Neural cell (in vitro differentiated cells): Measurements from ENCODE around the gene TIAL1. TPM values are rescaled to one million over a fixed set of nuclear protein-coding genes. Genes with fewer than 3 reads are reported as not detected.

Experiments used
- H2AFZ ChIP-seq: fragments of 200-600, 300-800 bp; sonication (generic), shearing (Covaris generic); 2 replicates; pipeline ENCODE4 v1.6.0; 2014; ENCODE audit warnings: low read depth, mild to moderate bottlenecking, antibody characterized with exemption, low read length, moderate library complexity
- H3F3A ChIP-seq: fragments of 200-600 bp; shearing (Covaris generic); 2 replicates; pipeline ENCODE4 v1.6.1; 2016; ENCODE audit warnings: mild to moderate bottlenecking, moderate library complexity, mixed read lengths, antibody characterized with exemption, low read length; ENCODE audit not compliant: insufficient read depth, poor library complexity, severe bottlenecking
- H3K27ac ChIP-seq: fragments of 200-600, 300-800 bp; sonication (generic), shearing (Covaris generic); 2 replicates; pipeline ENCODE4 v1.5.1; 2014; ENCODE audit warnings: mild to moderate bottlenecking, low read length, moderate library complexity
- H3K27me3 ChIP-seq: fragments of 300-800, 200-600 bp; sonication (generic), shearing (Covaris generic); 2 replicates; pipeline ENCODE4 v1.6.0; 2014; ENCODE audit warnings: mild to moderate bottlenecking, low read depth, low read length, moderate library complexity; ENCODE audit not compliant: insufficient read depth
- H3K36me3 ChIP-seq: fragments of 300-800, 200-600 bp; sonication (generic), shearing (Covaris generic); 2 replicates; pipeline ENCODE4 v1.5.1; 2014; ENCODE audit warnings: mild to moderate bottlenecking, antibody characterized with exemption, low read length, moderate library complexity; ENCODE audit not compliant: insufficient read depth
- H3K4me2 ChIP-seq: fragments of 300-800, 200-600 bp; sonication (generic), shearing (Covaris generic); 2 replicates; pipeline ENCODE4 v1.6.0; 2014; ENCODE audit warnings: mild to moderate bottlenecking, low read length
- H3K4me3 ChIP-seq: fragments of 300-800, 200-600 bp; sonication (generic), shearing (Covaris generic); 2 replicates; pipeline ENCODE4 v1.5.1; 2014; ENCODE audit warnings: mild to moderate bottlenecking, low read length, moderate library complexity
- H3K79me2 ChIP-seq: fragments of 200-600 bp; shearing (Covaris generic); replicated peaks from 2 replicates; pipeline ENCODE4 v1.6.0; 2014; ENCODE audit warnings: mild to moderate bottlenecking, low read length, moderate library complexity; ENCODE audit not compliant: insufficient read depth
- H3K9ac ChIP-seq: fragments of 300-800, 200-600 bp; sonication (generic), shearing (Covaris generic); 2 replicates; pipeline ENCODE4 v1.6.1; 2016; ENCODE audit warnings: mild to moderate bottlenecking, low read length, mixed read lengths
- H3K9me2 ChIP-seq: fragments of 200-600 bp; shearing (Covaris generic); 2 replicates; pipeline ENCODE4 v1.6.1; 2016; ENCODE audit warnings: mild to moderate bottlenecking, low read length, mixed read lengths; ENCODE audit not compliant: insufficient read depth
- H3K9me3 ChIP-seq: fragments of 200-600, 300-800 bp; sonication (generic), shearing (Covaris generic); 2 replicates; pipeline ENCODE4 v1.6.1; 2016; ENCODE audit warnings: mild to moderate bottlenecking, mixed run types, low read length, moderate library complexity, mixed read lengths
- H4K20me1 ChIP-seq: fragments of 200-600 bp; shearing (Covaris generic); 2 replicates; pipeline ENCODE4 v1.6.1; 2016; ENCODE audit warnings: mild to moderate bottlenecking, mixed run types; ENCODE audit not compliant: insufficient read depth
- CTCF ChIP-seq: fragments of 450-650 bp; IDR thresholded peaks from 2 replicates; pipeline ENCODE4 v1.5.1; 2014; ENCODE audit warnings: antibody characterized with exemption, mild to moderate bottlenecking, moderate library complexity; ENCODE audit not compliant: poor library complexity, severe bottlenecking
- EP300 ChIP-seq: fragments of 450-650 bp; conservative IDR thresholded peaks from 2 replicates; pipeline ENCODE4 v1.6.1; 2014; ENCODE audit warnings: antibody characterized with exemption, mild to moderate bottlenecking, moderate library complexity; ENCODE audit not compliant: poor library complexity, severe bottlenecking
- EZH2 ChIP-seq: fragments of 200-600, 300-800 bp; shearing (Covaris generic), sonication (generic); IDR thresholded peaks from 2 replicates; pipeline ENCODE4 v1.6.1; 2014; ENCODE audit warnings: antibody characterized with exemption, low read length, borderline replicate concordance, mild to moderate bottlenecking; ENCODE audit not compliant: insufficient read depth, poor library complexity, severe bottlenecking
- MXI1 ChIP-seq: fragments of 450-650 bp; conservative IDR thresholded peaks from 2 replicates; pipeline ENCODE4 v1.6.1; 2014; ENCODE audit warnings: antibody characterized with exemption, mild to moderate bottlenecking; ENCODE audit not compliant: poor library complexity, severe bottlenecking
- POLR2AphosphoS5 ChIP-seq: IDR thresholded peaks from 2 replicates; pipeline ENCODE4 v1.6.1; 2012
- RAD21 ChIP-seq: fragments of 450-650 bp; conservative IDR thresholded peaks from 2 replicates; pipeline ENCODE4 v1.6.1; 2014; ENCODE audit warnings: antibody characterized with exemption, mild to moderate bottlenecking, moderate library complexity
- REST ChIP-seq: IDR thresholded peaks from 2 replicates; pipeline ENCODE4 v1.6.1; 2012; ENCODE audit warnings: borderline replicate concordance
- SMC3 ChIP-seq: fragments of 450-650 bp; conservative IDR thresholded peaks from 2 replicates; pipeline ENCODE4 v1.6.1; 2014; ENCODE audit warnings: antibody characterized with exemption, mild to moderate bottlenecking, moderate library complexity; ENCODE audit not compliant: poor library complexity
- TAF1 ChIP-seq: IDR thresholded peaks from 2 replicates; pipeline ENCODE4 v1.6.1; 2012; ENCODE audit warnings: low read depth
- polyA plus RNA-seq: library from polyadenylated mRNA; depleted of rRNA; stranded (reverse); fragments of >200 nt; gene quantifications from 2 replicates; pipeline ENCODE4 v1.2.3, GENCODE V29; 2014

TIAL1 gene
- polyA plus RNA-seq, 1 donor from 2014 or later: 85.1 TPM

GRCh38 chr10:119536508-119537025 lies 60.2 kb downstream of the TIAL1 start:
- Histone ChIP-seq H3K9ac (no peak overlapping the region), H4K20me1 (no peaks in the 10 kb centered on the region), H3K79me2 (no peaks in the 10 kb centered on the region), H3K4me3 (no peak overlapping the region), H3K9me2 (no peaks in the 10 kb centered on the region), H3K27me3 (peaks cover 21% of the 10 kb centered on the region), H3K36me3 (no peaks in the 10 kb centered on the region), H3K4me2 (no peak overlapping the region), H3F3A (no peaks in the 10 kb centered on the region), H2AFZ (no peak overlapping the region), H3K27ac (no peak overlapping the region), H3K9me3 (no peaks in the 10 kb centered on the region)
- no peak for TF ChIP-seq REST
- no peak for TF ChIP-seq TAF1
- no peak for TF ChIP-seq POLR2AphosphoS5
- TF ChIP-seq RAD21: no peak
- TF ChIP-seq EP300: no peak
- no peak for TF ChIP-seq MXI1
- no peak for TF ChIP-seq SMC3
- TF ChIP-seq EZH2: no peak
- no peak for TF ChIP-seq CTCF

GRCh38 chr10:119535837-119536507 lies 60.8 kb downstream of the TIAL1 start:
- Histone ChIP-seq H3F3A (no peaks in the 10 kb centered on the region), H3K4me3 (no peak overlapping the region), H3K27me3 (peaks cover 16% of the 10 kb centered on the region), H3K27ac (no peak overlapping the region), H3K9me2 (no peaks in the 10 kb centered on the region), H3K79me2 (no peaks in the 10 kb centered on the region), H2AFZ (no peak overlapping the region), H3K9me3 (no peaks in the 10 kb centered on the region), H4K20me1 (no peaks in the 10 kb centered on the region), H3K4me2 (no peak overlapping the region), H3K36me3 (no peaks in the 10 kb centered on the region), H3K9ac (no peak overlapping the region)
- TF ChIP-seq POLR2AphosphoS5: no peak
- TF ChIP-seq CTCF: no peak
- no peak for TF ChIP-seq EP300
